GM19372 (cell line): Measurements from ENCODE around the gene MDH1.
"Not testable (repeated sequence)": the region's sequence is repeated elsewhere in the genome, so short reads cannot be mapped to it uniquely, and the experiment has no call there.

Experiments
- ATAC-seq: cut with Tn5 transposase; IDR thresholded peaks from one replicate; pipeline ENCODE4 v1.9.1; 2021; ENCODE audit warnings: mild to moderate bottlenecking, low read depth, moderate library complexity; ENCODE audit not compliant: unreplicated experiment

MDH1 gene

GRCh38 chr2:63588385-63589147, at the start of gene MDH1, which contains the start of gene WDPCP:
Gene MDH1 (plus strand): TSS chr2:63588963. CDS start chr2:63589044, 81 bp downstream.
Gene WDPCP (minus strand): TSS chr2:63588477. CDS start chr2:63588271, 206 bp downstream.
- ATAC-seq, result peak; percentile 82

GRCh38 chr2:63539416-63540162, 49.2 kb upstream of the MDH1 start:
- ATAC-seq, result no peak

GRCh38 chr2:63544017-63544627, 44.6 kb upstream of the MDH1 start:
- no peak for ATAC-seq

GRCh38 chr2:63545023-63545422, 43.7 kb upstream of the MDH1 start:
- ATAC-seq, result no peak

GRCh38 chr2:63553049-63553448, 35.7 kb upstream of the MDH1 start:
- no peak for ATAC-seq

GRCh38 chr2:63555299-63555698, 33.5 kb upstream of the MDH1 start:
- no peak for ATAC-seq

- no peak for ATAC-seq
Observed at GRCh38 chr2:63555931-63556330, 32.8 kb upstream of the MDH1 start.

- not testable (repeated sequence) for ATAC-seq
Observed at GRCh38 chr2:63557819-63558218, 30.9 kb upstream of the MDH1 start.

GRCh38 chr2:63558922-63559321, 29.8 kb upstream of the MDH1 start:
- ATAC-seq, result not testable (repeated sequence)

- ATAC-seq, result no peak
Observed at GRCh38 chr2:63562751-63563150, 26.0 kb upstream of the MDH1 start.

GRCh38 chr2:63569740-63570139, 19.0 kb upstream of the MDH1 start:
- no peak for ATAC-seq

GRCh38 chr2:63571291-63571690, 17.5 kb upstream of the MDH1 start:
- ATAC-seq, result no peak

GRCh38 chr2:63572001-63572400, 16.8 kb upstream of the MDH1 start:
- no peak for ATAC-seq

- not testable (repeated sequence) for ATAC-seq
Observed at GRCh38 chr2:63573026-63573425, 15.7 kb upstream of the MDH1 start.

GRCh38 chr2:63573726-63574345, 14.9 kb upstream of the MDH1 start:
- not testable (repeated sequence) for ATAC-seq

GRCh38 chr2:63576546-63576945, 12.2 kb upstream of the MDH1 start:
- ATAC-seq, result no peak

GRCh38 chr2:63578767-63579166, 10.0 kb upstream of the MDH1 start:
- ATAC-seq, result no peak

- ATAC-seq, result no peak
Observed at GRCh38 chr2:63580651-63581297, 8.0 kb upstream of the MDH1 start.

GRCh38 chr2:63581298-63581961, 7.3 kb upstream of the MDH1 start:
- ATAC-seq, result no peak

GRCh38 chr2:63582873-63583272, 5.9 kb upstream of the MDH1 start:
- ATAC-seq, result no peak
